ENCODE data around the gene RIPK4. TPM values are rescaled to one million over a fixed set of nuclear protein-coding genes. Genes with fewer than 3 reads are reported as not detected.

Gene RIPK4
- total and polyA plus RNA-seq, 2 donors (not counting 1 experiment from before 2014, with no cell fraction given) = not detected

DNA sequence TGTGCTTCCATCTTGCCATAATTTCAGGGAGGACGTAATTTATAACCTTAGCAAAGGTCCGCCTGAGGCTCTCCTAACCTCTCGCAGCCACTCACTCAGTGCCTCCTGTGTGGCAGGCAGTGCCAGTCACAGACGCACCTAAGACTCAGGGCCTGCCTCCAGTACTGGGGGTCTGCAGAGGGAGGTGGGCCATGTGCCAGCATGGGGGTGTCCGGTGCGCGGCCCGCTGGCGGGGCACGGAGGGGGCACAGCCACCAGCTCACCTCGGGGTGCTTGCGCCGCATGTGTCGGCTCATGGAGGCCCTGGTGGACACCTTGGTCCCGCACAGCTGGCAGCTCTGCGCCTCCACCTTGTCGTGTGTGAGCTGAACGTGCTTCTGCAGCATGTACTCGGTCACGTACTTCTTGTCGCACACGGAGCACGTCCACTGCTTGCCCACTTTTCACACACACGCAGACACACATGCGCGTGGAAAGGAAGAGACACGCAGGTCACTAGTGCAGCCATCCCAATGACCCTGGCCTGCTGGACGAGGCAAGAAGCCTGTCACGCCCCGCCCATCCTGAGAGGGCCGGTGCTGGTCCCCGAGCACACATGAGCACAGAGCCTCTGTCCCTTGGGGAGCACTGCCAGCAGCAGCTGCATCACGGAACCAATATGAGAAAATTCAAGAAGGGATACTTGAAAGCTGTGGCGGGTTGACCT, 43.2 kb upstream of the RIPK4 start:
- no peak overlapping the region for H3K4me2 ChIP-seq (replicated peaks; ENCODE audit: low read depth, low read length, poor library complexity, severe bottlenecking)
- H3K9ac ChIP-seq (ENCODE audit: low read length) = no peak overlapping the region
- Mint-ChIP-seq H3K27me3 (no peaks in the 10 kb centered on the region), H3K4me1 (no peaks in the 10 kb centered on the region), H3K27ac (no peak overlapping the region), H3K9me3 (ENCODE audit: insufficient read depth) (peaks cover 4% of the 10 kb centered on the region), H3K4me3 (no peak overlapping the region)
- peaks cover 2% of the 10 kb centered on the region for H3K79me2 ChIP-seq (ENCODE audit: control insufficient read depth, insufficient read depth, low read length)
- DNase-seq = no peak
- POLR2A ChIA-PET = no interaction called here
- no peak overlapping the region for H2AFZ ChIP-seq (ENCODE audit: insufficient read depth, low read depth, low read length, poor library complexity, severe bottlenecking)
- intact Hi-C loops (cut with micrococcal nuclease) = no loop called here
- H3K27ac ChIP-seq (ENCODE audit: low read length in 2 of 2) = no peak overlapping the region
- no peaks in the 10 kb centered on the region for H3K9me3 ChIP-seq (ENCODE audit: control extremely low read depth in 1 of 3, control insufficient read depth in 2 of 3, insufficient read depth in 1 of 3, low read length in 2 of 3)
- H3K4me1 ChIP-seq (ENCODE audit: control insufficient read depth in 2 of 2, insufficient read depth in 2 of 2, low read length in 2 of 2) = no peaks in the 10 kb centered on the region
- no peaks in the 10 kb centered on the region for H3K27me3 ChIP-seq (replicated peaks in 1 of 4; ENCODE audit: control extremely low read depth in 1 of 4, control insufficient read depth in 3 of 4, insufficient read depth in 4 of 4, low read length in 3 of 4)
- H3K4me3 ChIP-seq (ENCODE audit: control extremely low read depth in 1 of 5, extremely low read depth in 1 of 5, insufficient read depth in 1 of 5, low read depth in 2 of 5, low read length in 4 of 5) = no peak overlapping the region
- CTCF ChIA-PET = no interaction called here
- WGBS (ENCODE audit: insufficient coverage) = 97% methylated on average over 34 of the region's 34 CpGs
- H3K36me3 ChIP-seq (replicated peaks in 1 of 2; ENCODE audit: control extremely low read depth in 1 of 2, control insufficient read depth in 1 of 2, extremely low read depth in 1 of 2, insufficient read depth in 2 of 2, low read length in 1 of 2) = peaks cover 0 to 50% of the 10 kb centered on the region in 2 experiments
- H4K20me1 ChIP-seq (ENCODE audit: control insufficient read depth, insufficient read depth, low read length, poor library complexity, severe bottlenecking) = peaks cover 5% of the 10 kb centered on the region
- ATAC-seq (ENCODE audit: low read depth) = no peak
- TF ChIP-seq, protein P1, sequence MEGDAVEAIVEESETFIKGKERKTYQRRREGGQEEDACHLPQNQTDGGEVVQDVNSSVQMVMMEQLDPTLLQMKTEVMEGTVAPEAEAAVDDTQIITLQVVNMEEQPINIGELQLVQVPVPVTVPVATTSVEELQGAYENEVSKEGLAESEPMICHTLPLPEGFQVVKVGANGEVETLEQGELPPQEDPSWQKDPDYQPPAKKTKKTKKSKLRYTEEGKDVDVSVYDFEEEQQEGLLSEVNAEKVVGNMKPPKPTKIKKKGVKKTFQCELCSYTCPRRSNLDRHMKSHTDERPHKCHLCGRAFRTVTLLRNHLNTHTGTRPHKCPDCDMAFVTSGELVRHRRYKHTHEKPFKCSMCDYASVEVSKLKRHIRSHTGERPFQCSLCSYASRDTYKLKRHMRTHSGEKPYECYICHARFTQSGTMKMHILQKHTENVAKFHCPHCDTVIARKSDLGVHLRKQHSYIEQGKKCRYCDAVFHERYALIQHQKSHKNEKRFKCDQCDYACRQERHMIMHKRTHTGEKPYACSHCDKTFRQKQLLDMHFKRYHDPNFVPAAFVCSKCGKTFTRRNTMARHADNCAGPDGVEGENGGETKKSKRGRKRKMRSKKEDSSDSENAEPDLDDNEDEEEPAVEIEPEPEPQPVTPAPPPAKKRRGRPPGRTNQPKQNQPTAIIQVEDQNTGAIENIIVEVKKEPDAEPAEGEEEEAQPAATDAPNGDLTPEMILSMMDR (IDR thresholded peaks at IDR 0.05) = no peak
- TF ChIP-seq EZH2 (IDR thresholded peaks at IDR 0.05; ENCODE audit: borderline replicate concordance, insufficient read depth, low read depth, low read length, poor library complexity, severe bottlenecking) = no peak

DNA sequence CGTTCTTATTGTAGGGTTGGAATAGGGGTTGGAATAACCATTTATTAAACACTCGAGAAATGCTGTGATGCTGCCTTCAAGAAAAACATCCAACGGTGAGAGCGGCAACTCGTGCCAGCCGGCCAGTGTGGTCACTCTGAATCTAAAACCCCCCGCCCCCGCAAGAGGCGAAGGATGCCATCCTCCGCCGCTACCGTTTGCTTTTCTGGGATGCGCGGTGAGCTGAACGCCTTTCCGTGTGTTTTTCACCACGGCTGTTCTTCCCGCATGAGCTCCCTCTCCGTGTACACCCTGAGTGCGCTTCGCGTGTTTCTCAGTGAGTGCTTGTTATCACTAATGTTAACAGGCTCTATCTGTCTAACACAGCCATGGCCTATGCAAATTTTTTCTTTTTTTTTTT, 42.0 kb upstream of the RIPK4 start:
- intact Hi-C loops (cut with micrococcal nuclease) = no loop called here
- CTCF ChIA-PET = no interaction called here
- H3K27ac ChIP-seq (ENCODE audit: low read length in 2 of 2) = no peak overlapping the region
- H3K9me3 Mint-ChIP-seq (ENCODE audit: insufficient read depth) = peaks cover 4% of the 10 kb centered on the region
- H3K27me3 Mint-ChIP-seq = no peaks in the 10 kb centered on the region
- POLR2A ChIA-PET = interaction anchor here (0.7 kb wide), 1 partner anchor 1034 kb away, joined by 5 read pairs; no protein-coding TSS in a partner anchor
- DNase-seq (no peak), ATAC-seq (ENCODE audit: low read depth) (no peak)
- H3K4me1 ChIP-seq (ENCODE audit: control insufficient read depth in 2 of 2, insufficient read depth in 2 of 2, low read length in 2 of 2) = no peaks in the 10 kb centered on the region
- no peak overlapping the region for H3K4me3 Mint-ChIP-seq
- no peak for TF ChIP-seq EZH2 (IDR thresholded peaks at IDR 0.05; ENCODE audit: borderline replicate concordance, insufficient read depth, low read depth, low read length, poor library complexity, severe bottlenecking)
- TF ChIP-seq, protein P1 (IDR thresholded peaks at IDR 0.05) = no peak
- no peak overlapping the region for H3K4me3 ChIP-seq (ENCODE audit: control extremely low read depth in 1 of 5, extremely low read depth in 1 of 5, insufficient read depth in 1 of 5, low read depth in 2 of 5, low read length in 4 of 5)
- H3K27me3 ChIP-seq (replicated peaks in 1 of 4; ENCODE audit: control extremely low read depth in 1 of 4, control insufficient read depth in 3 of 4, insufficient read depth in 4 of 4, low read length in 3 of 4) = no peaks in the 10 kb centered on the region
- H3K9me3 ChIP-seq (ENCODE audit: control extremely low read depth in 1 of 3, control insufficient read depth in 2 of 3, insufficient read depth in 1 of 3, low read length in 2 of 3) = no peaks in the 10 kb centered on the region
- no peak overlapping the region for H3K27ac Mint-ChIP-seq
- peaks cover 0 to 53% of the 10 kb centered on the region in 2 experiments for H3K36me3 ChIP-seq (replicated peaks in 1 of 2; ENCODE audit: control extremely low read depth in 1 of 2, control insufficient read depth in 1 of 2, extremely low read depth in 1 of 2, insufficient read depth in 2 of 2, low read length in 1 of 2)
- 96% methylated on average over 20 of the region's 22 CpGs for WGBS (ENCODE audit: insufficient coverage)
- H3K4me1 Mint-ChIP-seq = no peaks in the 10 kb centered on the region
- peaks cover 5% of the 10 kb centered on the region for H4K20me1 ChIP-seq (ENCODE audit: control insufficient read depth, insufficient read depth, low read length, poor library complexity, severe bottlenecking)
- H2AFZ ChIP-seq (ENCODE audit: insufficient read depth, low read depth, low read length, poor library complexity, severe bottlenecking) = no peak overlapping the region
- H3K4me2 ChIP-seq (replicated peaks; ENCODE audit: low read depth, low read length, poor library complexity, severe bottlenecking) = no peak overlapping the region
- peaks cover 2% of the 10 kb centered on the region for H3K79me2 ChIP-seq (ENCODE audit: control insufficient read depth, insufficient read depth, low read length)
- no peak overlapping the region for H3K9ac ChIP-seq (ENCODE audit: low read length)

Measured in B cell (primary cell).